ENCODE results near the gene TRIM54.
"Not testable (repeated sequence)": the region's sequence is repeated elsewhere in the genome, so short reads cannot be mapped to it uniquely, and the experiment has no call there.

TRIM54 gene

DNA sequence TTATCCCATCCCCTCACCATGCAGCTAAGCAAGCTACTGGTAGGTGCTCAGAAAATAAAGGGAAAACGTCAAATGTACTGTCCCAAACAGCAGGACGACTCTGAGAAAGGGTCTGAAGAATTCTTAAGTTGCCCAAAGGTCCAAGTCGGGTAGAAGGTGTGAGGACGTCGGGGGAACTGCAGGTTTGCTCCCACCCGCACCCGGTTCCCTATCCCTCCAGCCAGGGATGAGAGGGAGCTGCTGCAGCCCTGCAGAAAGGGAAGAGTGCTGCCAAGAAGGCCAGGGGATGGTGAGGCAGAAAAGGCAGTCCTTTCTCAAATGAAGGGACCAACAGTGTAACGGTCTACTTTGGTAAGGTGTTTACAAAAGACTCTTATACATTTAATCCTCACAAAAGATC lies 32.9 kb downstream of the TRIM54 start:
- DNase-seq = no peak

DNA sequence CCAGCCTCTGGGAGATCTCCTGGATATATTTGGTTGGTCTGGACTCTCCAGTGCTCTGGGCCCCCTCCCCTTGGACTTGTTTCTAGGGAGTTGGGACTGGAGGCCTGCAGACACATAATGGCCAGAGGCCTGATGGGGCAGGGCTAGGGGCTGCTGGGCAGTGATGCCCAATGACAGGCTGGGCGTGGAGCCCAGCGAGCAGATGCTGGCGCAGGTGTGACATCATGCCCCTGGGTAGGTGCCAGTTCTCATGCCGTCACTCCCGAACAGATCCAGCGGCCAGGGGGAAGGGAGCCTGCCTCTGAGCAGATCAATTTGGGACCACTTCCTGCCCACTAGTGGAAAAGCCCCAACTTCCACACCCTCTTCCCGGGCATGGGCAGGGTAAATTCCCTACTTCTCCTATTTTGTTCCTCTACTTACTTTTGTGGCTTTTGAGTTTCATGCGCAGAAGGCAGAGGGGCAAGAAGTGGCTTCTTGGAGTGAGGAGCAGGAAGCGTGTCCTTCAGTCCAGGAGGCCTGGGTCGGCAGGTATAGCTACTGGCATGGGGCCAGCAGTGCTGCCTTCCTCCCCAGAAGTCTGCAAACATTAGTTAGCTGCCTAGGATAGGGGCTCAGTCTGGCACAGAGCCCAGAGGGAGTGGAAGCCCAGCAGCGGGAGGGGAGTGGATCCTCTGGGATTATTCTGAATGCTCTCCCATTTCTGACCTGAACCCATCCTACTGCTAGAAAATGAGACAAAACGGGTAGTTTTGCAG lies 34.6 kb downstream of the TRIM54 start:
- DNase-seq = peak; percentile 89

DNA sequence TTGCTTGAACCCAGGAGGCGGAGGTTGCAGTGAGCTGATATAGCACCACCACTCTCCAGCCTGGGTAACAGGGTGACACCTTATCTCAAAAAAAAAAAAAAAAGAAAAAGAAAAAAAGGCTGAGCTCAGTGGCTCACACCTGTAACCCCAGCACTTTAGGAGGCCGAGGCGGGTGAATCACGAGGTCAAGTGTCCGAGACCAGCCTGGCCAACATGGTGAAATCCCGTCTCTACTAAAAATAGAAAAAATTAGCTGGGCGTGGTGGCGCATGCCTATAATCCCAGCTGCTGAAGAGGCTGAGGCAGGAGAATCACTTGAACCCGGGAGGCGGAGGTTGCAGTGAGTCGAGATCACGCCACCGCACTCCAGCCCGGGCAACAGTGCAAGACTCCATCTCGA lies 37.6 kb downstream of the TRIM54 start:
- DNase-seq = not testable (repeated sequence)

DNA sequence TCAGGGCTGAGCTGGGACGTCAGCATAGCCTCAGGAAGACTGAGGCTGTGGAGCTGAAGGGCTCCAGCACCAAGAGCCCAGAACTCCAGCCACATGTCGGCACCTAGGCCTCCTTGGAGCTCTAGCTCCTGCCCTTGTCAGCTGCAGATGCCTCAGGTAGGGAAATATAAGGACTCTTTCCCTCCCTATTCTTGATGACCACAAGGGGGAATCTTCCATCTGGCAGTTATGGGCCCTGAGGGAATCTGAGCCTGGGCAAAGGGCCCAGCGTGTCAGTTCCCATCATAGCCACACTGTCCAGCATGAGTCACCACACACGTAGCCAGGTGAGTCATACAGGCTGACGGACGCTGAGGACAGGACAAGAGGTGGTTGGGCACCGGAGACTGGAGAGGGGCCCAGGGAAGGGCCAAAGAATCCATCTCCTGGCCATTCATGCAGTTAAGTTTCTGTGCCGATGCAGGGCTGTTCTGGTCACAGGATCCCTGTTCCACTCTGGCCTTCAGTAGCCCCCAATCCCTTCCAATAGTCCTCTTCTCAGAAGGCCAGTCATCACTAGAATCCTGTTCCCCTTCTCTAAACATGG lies 38.8 kb downstream of the TRIM54 start:
- DNase-seq = peak; percentile 18

DNA sequence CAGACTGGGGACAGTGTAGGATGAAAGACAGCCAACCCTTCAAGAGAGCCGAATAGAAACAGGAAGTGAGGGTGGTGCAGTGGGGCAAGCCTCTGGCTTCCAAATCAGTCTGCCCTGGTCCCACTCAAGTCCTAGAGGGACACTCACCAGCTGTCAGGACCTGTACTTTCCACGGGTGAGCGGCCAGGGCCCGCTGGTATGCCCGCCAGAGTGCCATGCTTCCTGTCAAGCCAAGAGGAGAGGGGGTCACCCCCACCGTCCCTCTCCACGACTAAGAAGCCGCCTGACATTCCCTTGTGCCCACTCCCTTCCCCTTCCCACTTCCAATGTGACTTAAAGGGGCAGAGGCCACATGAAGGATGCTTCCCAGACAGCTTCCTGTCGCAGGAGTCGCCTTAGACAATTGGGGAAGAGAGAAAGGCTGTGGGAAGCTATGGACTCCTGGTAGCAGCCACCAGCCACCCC lies 40.1 kb downstream of the TRIM54 start:
- no peak for DNase-seq

DNA sequence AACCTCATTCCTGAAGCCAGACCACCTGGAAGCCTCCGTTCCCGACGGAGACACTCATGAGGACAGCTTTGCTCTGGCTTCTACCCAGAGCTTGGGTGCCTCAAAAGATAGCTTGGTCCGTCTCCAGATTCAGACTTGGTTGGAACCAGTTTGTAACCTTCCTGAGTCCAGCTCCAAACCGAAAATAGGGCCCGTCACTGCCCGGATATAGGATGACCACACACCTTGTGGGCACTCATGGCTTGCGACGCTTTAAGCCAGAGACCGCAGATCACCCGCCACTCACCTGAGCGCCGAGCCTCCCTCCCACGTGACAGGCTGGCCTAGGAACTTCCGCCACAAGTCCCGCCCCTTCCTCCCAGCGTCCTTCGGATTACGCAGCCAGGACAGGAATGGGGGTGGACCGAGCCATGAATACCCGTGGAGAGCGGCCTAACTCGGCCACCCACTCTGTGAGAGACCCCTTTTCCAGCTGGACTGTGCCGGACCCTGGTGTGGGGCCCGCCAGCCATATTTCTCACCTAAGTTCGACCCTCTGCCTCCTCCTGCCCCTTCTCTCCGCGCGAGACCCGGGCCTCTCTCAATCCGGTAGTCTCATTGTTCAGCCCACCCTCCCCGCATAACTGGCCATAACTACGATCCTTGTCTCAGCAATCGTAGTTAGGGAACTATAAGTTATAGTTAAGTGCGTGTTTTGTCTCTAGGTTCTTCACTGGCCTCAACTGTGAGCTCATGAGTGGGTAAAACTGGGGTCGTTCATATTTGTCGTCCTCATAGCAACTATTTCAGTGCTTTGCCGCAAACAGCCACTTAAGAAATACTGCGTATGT lies 40.8 kb downstream of the TRIM54 start, which contains the start of gene MPV17:
TSS of gene MPV17 (minus strand) at position 332 of the 830 bp plus-strand sequence. CDS start 580 bp downstream, outside the sequence.
- DNase-seq = peak; percentile 89

- no peak for DNase-seq
Observed at GRCh38 chr2:27323596-27324285, 41.5 kb downstream of the TRIM54 start.

GRCh38 chr2:27324720-27325119 lies 42.5 kb downstream of the TRIM54 start:
- no peak for DNase-seq

DNA sequence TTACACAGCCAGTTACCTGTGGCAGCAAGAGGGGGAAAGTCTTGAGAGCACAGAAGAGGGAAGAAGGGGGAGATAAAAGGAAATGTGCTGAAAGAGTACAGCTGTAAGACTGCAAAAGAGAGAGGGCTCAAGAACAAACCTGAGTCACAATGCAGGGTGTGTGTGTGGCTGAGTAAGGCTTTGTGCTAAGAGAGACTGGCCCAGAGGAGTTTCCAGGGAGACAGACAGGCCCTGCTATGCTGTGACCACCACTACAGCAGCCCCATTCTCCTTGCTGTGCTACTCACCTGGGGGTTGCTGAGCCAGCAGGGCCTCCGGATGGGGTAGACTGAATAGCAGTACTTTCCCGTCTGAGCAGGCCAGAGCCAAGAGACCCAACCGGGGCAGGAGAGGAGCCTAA lies 53.1 kb downstream of the TRIM54 start:
- DNase-seq = no peak

GRCh38 chr2:27336173-27336572 lies 53.9 kb downstream of the TRIM54 start:
- no peak for DNase-seq

DNA sequence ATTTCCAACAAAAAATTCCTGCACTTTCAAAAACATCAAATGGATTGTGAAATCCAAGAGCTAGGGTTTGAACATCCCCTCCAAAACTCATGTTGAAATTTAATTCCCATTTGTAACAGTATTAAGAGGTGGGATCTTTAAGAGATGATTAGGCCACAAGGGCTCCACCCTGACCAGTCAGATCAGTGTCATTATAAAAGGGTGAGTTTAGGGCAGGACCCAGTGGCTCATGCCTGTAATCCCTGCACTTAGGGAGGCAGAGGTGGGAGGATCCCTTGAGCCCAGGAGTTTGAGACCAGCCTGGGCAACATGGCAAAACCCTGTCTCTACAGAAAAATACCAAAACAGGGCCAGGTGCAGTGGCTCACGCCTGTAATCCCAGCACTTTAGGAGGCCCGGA lies 65.4 kb downstream of the TRIM54 start:
- no peak for DNase-seq

- no peak for DNase-seq
Observed at GRCh38 chr2:27350106-27350693, 68.0 kb downstream of the TRIM54 start.

DNA sequence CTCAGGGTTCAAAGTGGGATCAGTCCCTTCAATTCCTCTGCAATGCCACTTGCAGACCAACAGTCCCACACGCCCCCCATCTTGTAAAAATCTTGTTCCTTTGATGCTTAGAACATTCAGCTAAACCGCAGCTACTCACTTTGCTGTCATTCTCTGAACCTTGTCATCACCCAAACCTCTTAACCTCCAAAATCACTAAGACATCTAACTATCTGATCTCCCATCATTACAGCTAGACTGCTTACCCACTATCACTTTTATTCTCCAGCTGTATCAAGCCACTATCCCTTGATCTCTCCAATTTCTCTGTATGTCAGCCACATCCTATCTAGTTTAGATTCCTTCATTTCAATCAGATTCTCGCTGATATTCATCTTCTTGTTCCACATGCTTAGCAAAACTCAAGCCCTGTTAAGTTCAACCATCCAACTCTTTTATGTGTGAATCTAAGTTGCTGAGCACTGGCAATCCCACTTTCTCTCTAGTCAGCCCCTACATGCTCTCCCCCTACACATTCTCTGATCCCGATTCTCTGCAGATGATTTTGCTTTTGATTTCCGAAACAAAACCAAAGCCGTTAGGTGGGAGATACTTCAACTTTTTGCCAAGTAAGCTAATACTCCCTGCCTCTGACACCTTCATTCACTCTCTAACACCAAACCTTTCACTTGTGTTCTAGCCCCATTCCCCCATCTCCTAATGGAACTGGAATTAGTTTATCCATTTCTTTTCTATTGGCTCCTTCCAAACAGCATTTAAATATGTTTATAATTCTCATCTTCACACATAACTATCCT lies 69.8 kb downstream of the TRIM54 start:
- DNase-seq = no peak

GRCh38 chr2:27353386-27353761 lies 71.1 kb downstream of the TRIM54 start:
- DNase-seq = not testable (repeated sequence)

DNA sequence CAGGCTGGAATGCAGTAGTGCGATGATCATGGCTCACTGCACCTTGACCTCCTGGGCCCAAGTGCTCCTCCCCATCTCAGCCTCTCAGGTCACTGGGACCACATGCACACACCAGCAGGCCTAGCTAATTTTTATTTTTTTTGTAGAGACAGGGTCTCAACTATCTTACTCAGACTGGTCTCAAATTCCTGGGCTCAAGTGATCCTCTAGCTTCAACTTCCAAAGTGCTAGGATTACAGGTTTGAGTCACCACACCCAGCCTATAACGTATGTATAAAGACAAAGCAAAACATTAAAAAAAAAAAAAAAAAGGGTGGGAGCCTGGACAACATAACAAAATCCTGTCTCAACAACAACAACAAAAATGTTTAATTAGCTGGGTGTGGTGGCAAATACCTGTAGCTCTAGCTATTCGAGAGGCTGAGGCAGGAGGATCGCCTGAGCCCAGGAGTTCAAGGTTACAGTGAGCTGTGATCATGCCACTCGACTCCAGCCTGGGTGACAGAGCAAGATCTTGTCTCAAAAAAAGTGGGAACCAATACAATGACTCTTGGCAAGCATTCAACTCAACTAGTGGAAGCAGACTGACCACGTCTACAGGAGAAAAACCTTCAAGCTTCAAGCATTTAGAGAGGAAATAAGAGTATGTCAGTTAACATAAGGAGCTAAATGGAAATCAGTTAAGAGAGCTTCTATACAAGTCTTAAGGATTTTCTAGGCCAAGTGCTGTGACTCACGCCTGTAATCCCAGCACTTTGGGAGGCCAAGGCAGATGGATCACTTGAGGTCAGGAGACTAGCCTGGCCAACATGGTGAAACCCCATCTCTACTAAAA lies 71.8 kb downstream of the TRIM54 start:
- no peak for DNase-seq

DNA sequence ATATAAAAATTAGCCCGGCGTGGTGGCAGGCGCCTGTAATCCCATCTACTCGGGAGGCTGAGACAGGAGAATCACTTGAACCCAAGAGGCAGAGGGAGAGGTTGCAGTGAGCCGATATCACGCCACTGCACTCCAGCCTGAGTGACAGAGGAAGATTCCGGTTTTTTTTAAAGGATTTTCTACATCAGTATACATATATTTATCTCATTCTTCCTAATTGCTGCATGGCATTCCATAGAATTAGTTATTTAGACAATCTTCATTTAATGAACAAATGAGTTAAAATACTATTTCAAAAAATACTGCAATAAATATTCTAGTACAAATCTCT lies 72.3 kb downstream of the TRIM54 start:
- DNase-seq = no peak

DNA sequence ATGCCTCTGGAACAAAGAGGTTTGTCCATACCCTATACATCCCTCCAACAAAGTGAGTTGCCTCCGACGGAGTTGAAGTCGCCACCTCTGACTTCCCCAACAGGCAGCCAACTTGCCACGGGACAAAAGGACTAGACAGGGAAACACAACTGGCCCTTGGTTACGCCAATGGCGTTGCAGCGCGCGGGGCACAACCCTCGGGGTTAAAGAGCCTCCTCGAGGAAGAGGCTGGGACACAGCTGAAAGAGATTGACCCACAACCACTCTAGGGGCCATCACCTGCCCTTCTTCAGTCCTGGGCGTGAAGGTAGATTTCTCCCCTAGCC lies 73.8 kb downstream of the TRIM54 start:
- DNase-seq = no peak

- peak; percentile 98 for DNase-seq
Observed at GRCh38 chr2:27356382-27357181, 74.4 kb downstream of the TRIM54 start, which contains the start of gene GTF3C2. Gene GTF3C2 (minus strand): TSS chr2:27356764. CDS start chr2:27343554, 13,210 bp downstream.

Data from COR-L47 (cell line).